Keratinocyte (primary cell): ENCODE measurements around the gene CDK10. TPM values are rescaled to one million over a fixed set of nuclear protein-coding genes. Genes with fewer than 3 reads are reported as not detected.

Source experiments
- DNase-seq: peaks from one replicate; pipeline ENCODE4 v3.0.0-alpha.2; 2011; ENCODE audit warnings: low read depth, missing footprints, low spot score
- FAIRE-seq: peaks from 2 replicates; lab custom pipeline; 2011; peaks lifted over from hg19 to GRCh38; lab: Jason Lieb, UNC
- H2AFZ ChIP-seq: 2 replicates; pipeline ENCODE4 v1.6.0; 2012; ENCODE audit warnings: low read length, control low read depth, inconsistent platforms; ENCODE audit not compliant: control insufficient read depth
- H3K27ac ChIP-seq: 2 replicates; pipeline ENCODE4 v1.5.1; 2011; ENCODE audit warnings: low read length; ENCODE audit not compliant: control insufficient read depth, insufficient read depth
- H3K27me3 ChIP-seq: 3 replicates; pipeline ENCODE4 v1.6.0; 2011; ENCODE audit warnings: low read length; ENCODE audit not compliant: control insufficient read depth, insufficient read depth; ENCODE audit errors: extremely low read depth
- H3K36me3 ChIP-seq, 2 experiments: 2 replicates in 1 of 2; 3 replicates in 1 of 2; pipeline ENCODE4 v1.5.1; 2011; ENCODE audit warnings: low read length in 2 of 2, mild to moderate bottlenecking in 1 of 2; ENCODE audit not compliant: control insufficient read depth in 2 of 2, insufficient read depth in 2 of 2; ENCODE audit errors: extremely low read depth in 1 of 2
- H3K4me1 ChIP-seq: 3 replicates; pipeline ENCODE4 v1.5.1; 2011; ENCODE audit warnings: low read length; ENCODE audit not compliant: control insufficient read depth, insufficient read depth; ENCODE audit errors: extremely low read depth
- H3K4me2 ChIP-seq: 3 replicates; pipeline ENCODE4 v1.6.0; 2011; ENCODE audit warnings: low read depth, low read length; ENCODE audit not compliant: control insufficient read depth, insufficient read depth; ENCODE audit errors: extremely low read depth
- H3K4me3 ChIP-seq, 3 experiments: fragments of 200-600 bp in 1 of 3; sonication (generic) in 1 of 3; 2 replicates in 2 of 3; 3 replicates in 1 of 3; pipeline ENCODE4 v1.5.1; 2011 to 2016; ENCODE audit warnings: low read length in 3 of 3, mild to moderate bottlenecking in 3 of 3, control low read depth in 2 of 3, inconsistent platforms in 1 of 3, low read depth in 1 of 3, mixed read lengths in 1 of 3, mixed run types in 1 of 3, moderate library complexity in 1 of 3; ENCODE audit not compliant: control insufficient read depth in 2 of 3, insufficient read depth in 2 of 3; ENCODE audit errors: extremely low read depth in 1 of 3
- H3K79me2 ChIP-seq: 2 replicates; pipeline ENCODE4 v1.6.0; 2012; ENCODE audit warnings: low read length; ENCODE audit not compliant: control insufficient read depth, insufficient read depth
- H3K9ac ChIP-seq: 3 replicates; pipeline ENCODE4 v1.6.0; 2011; ENCODE audit warnings: low read length; ENCODE audit not compliant: control insufficient read depth, insufficient read depth; ENCODE audit errors: extremely low read depth
- H3K9me1 ChIP-seq: 3 replicates; pipeline ENCODE4 v1.6.0; 2011; ENCODE audit warnings: low read length; ENCODE audit not compliant: control insufficient read depth, insufficient read depth; ENCODE audit errors: extremely low read depth
- H3K9me3 ChIP-seq: 2 replicates; pipeline ENCODE4 v1.5.1; 2012; ENCODE audit warnings: low read depth, low read length; ENCODE audit not compliant: control insufficient read depth
- H4K20me1 ChIP-seq: 3 replicates; pipeline ENCODE4 v1.6.0; 2011; ENCODE audit warnings: low read length; ENCODE audit not compliant: control insufficient read depth, insufficient read depth; ENCODE audit errors: extremely low read depth
- EZH2 ChIP-seq: IDR thresholded peaks from one replicate; pipeline ENCODE4 v1.6.1; 2012; ENCODE audit warnings: inconsistent platforms, mild to moderate bottlenecking, low read length, moderate library complexity
- dilution Hi-C: fragments of 300-500 bp; cut with MboI; formaldehyde crosslinking; loops from one replicate; pipeline ENCODE4 v1.7.0; 2020; ENCODE audit warnings: low sequenced_read_pairs; ENCODE audit not compliant: extremely low pct_ligation_motif_present
- polyA plus RNA-seq, 5 experiments: library from polyadenylated mRNA; depleted of rRNA in 3 of 5; stranded (reverse) in 3 of 5; stranded (forward) in 1 of 5; unstranded in 1 of 5; fragments of >200 nt; gene quantifications; 1 replicate in 1 of 5; 2 replicates in 3 of 5; 3 replicates in 1 of 5; pipeline versions ENCODE4 v1.2.1 to v1.2.3, GENCODE V29; 2011 to 2012; ENCODE audit warnings: missing spikeins in 2 of 5, low read depth in 1 of 5, low replicate concordance in 1 of 5
- TF ChIP-seq, protein P1 (sequence below), 3 experiments: IDR thresholded peaks in 1 of 3; conservative IDR thresholded peaks in 1 of 3; optimal IDR thresholded peaks in 1 of 3; 2 replicates in 2 of 3; 3 replicates in 1 of 3; pipeline versions ENCODE3 to v1.5.1; 2011; ENCODE audit warnings: low read length in 3 of 3, mild to moderate bottlenecking in 3 of 3, moderate library complexity in 2 of 3, control low read depth in 1 of 3, inconsistent platforms in 1 of 3; ENCODE audit not compliant: insufficient read depth in 2 of 3; ENCODE audit errors: extremely low read depth in 1 of 3

Gene CDK10
- polyA plus RNA-seq, 1 donor (not counting 4 experiments of a cell fraction or from before 2014, with no cell fraction given), result 30.6 TPM

DNA sequence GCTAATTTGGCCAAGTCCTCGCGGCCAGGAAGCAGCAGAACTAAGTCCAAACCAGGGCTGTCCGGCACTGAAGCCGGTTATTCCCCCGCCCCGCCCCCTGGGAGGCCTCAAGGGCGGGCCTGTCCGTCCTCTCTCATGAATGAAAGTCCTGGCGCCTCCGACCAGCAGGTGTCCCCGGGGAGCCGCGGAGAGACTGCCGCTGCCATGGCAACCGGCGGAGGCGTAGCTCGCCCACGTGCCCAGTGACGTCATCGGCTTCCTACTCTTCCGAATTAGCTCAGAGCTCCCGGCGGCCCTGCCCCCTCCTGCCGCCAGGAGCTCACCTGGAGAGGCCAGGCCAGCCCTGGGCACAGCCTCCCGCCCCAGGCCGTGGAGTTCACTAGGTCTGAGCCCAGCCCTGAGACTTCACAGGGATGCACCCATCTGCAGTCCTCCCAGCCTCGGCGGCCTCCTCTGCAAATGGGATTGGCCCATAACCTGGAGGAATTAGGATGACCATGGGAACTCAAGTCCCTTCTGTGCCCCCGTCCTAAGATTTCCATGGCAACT lies 13.7 kb downstream of the CDK10 start:
- H3K9ac ChIP-seq, result peak overlapping the region; percentile 63
- peak; percentile 67 for FAIRE-seq

DNA sequence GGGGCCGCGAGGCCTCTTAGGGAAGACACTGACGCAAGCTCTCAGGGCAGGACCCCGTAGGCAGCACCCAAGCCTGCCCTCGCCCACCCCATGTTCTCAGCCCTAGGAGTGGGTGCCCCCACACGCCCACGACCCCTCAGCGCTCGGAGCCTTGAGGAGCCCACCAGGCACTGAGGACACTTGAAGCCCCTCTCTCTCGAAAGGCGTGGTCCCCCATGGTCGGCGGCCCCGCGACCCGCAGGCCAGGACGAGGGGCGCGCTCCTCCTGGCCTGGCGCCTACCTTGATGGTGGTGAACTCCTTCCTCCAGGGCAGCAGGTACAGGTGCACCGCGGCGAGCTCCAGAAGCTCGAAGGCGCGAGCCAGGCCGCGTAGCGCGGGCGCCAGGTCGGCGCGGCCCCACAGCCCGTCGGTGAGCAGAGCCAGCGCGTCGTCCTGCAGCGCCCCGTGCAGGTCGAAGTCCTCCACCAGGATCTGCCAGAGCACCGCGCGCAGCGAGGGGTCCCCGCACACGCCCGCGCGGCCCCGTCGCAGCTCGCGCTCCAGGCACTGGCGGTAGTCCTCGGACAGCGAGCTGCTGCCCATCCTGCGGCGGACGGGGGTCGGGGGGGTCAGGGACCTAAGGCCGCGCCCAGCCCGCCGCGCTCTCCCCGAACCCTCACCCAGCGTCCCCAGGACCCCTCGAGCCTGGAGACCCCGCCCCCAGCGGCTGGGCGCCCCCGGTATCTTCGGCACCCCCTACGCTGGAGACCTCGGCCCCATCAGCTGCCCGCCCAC lies 14.3 kb downstream of the CDK10 start:
- FAIRE-seq, result no peak
- Histone ChIP-seq H3K27me3 (no peaks in the 10 kb centered on the region), H3K4me3 (peak overlapping the region; percentile 63 to 82 (median 74)), H3K9me1 (no peaks in the 10 kb centered on the region), H2AFZ (peak overlapping the region; percentile 26), H4K20me1 (no peaks in the 10 kb centered on the region), H3K4me2 (peak overlapping the region; percentile 87), H3K27ac (peak overlapping the region; percentile 14), H3K4me1 (peaks cover 12% of the 10 kb centered on the region), H3K36me3 (peaks cover 2 to 3% of the 10 kb centered on the region in 2 experiments), H3K79me2 (no peaks in the 10 kb centered on the region), H3K9me3 (no peaks in the 10 kb centered on the region), H3K9ac (peak overlapping the region; percentile 63)
- TF ChIP-seq EZH2, result no peak
- TF ChIP-seq, protein P1, sequence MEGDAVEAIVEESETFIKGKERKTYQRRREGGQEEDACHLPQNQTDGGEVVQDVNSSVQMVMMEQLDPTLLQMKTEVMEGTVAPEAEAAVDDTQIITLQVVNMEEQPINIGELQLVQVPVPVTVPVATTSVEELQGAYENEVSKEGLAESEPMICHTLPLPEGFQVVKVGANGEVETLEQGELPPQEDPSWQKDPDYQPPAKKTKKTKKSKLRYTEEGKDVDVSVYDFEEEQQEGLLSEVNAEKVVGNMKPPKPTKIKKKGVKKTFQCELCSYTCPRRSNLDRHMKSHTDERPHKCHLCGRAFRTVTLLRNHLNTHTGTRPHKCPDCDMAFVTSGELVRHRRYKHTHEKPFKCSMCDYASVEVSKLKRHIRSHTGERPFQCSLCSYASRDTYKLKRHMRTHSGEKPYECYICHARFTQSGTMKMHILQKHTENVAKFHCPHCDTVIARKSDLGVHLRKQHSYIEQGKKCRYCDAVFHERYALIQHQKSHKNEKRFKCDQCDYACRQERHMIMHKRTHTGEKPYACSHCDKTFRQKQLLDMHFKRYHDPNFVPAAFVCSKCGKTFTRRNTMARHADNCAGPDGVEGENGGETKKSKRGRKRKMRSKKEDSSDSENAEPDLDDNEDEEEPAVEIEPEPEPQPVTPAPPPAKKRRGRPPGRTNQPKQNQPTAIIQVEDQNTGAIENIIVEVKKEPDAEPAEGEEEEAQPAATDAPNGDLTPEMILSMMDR (optimal IDR thresholded peaks at IDR 0.05 in 1 of 3, IDR thresholded peaks at IDR 0.05 in 1 of 3, conservative IDR thresholded peaks at IDR 0.05 in 1 of 3; ENCODE audit: extremely low read depth in 1 of 3, insufficient read depth in 2 of 3, low read length in 3 of 3), result peak; percentile 27 to 57 (median 45)
- dilution Hi-C loops, result no loop called here
- no peak for DNase-seq

More for the DNA sequence above, 13.7 kb downstream of the CDK10 start:
- H3K4me1 ChIP-seq, result peaks cover 12% of the 10 kb centered on the region
- no peaks in the 10 kb centered on the region for H3K9me3 ChIP-seq
- dilution Hi-C loops, result no loop called here
- H3K4me3 ChIP-seq, result peak overlapping the region; percentile 63 to 82 (median 74)
- DNase-seq, result peak; percentile 92
- peaks cover 4 to 6% of the 10 kb centered on the region in 2 experiments for H3K36me3 ChIP-seq
- no peaks in the 10 kb centered on the region for H3K79me2 ChIP-seq
- TF ChIP-seq, protein P1 (optimal IDR thresholded peaks at IDR 0.05 in 1 of 3, IDR thresholded peaks at IDR 0.05 in 1 of 3, conservative IDR thresholded peaks at IDR 0.05 in 1 of 3; ENCODE audit: extremely low read depth in 1 of 3, insufficient read depth in 2 of 3, low read length in 3 of 3), result peak; percentile 70 to 93 (median 78)
- TF ChIP-seq EZH2, result no peak
- no peak overlapping the region for H3K27ac ChIP-seq
- H2AFZ ChIP-seq, result no peak overlapping the region
- no peaks in the 10 kb centered on the region for H3K9me1 ChIP-seq
- H3K27me3 ChIP-seq, result no peaks in the 10 kb centered on the region
- H4K20me1 ChIP-seq, result no peaks in the 10 kb centered on the region
- peak overlapping the region; percentile 87 for H3K4me2 ChIP-seq
